Cerebellar cortex (tissue), 1 donor: ENCODE measurements around the gene DLG2.
A peak's percentile ranks its signal among the peaks of the same experiment; 100 is the strongest.
"Not testable (repeated sequence)": the region's sequence is repeated elsewhere in the genome, so short reads cannot be mapped to it uniquely, and the experiment has no call there.

Experiments
- DNase-seq: peaks from one replicate; pipeline ENCODE4 v3.0.0-alpha.2; 2015; ENCODE audit warnings: low spot score

DLG2 gene

DNA sequence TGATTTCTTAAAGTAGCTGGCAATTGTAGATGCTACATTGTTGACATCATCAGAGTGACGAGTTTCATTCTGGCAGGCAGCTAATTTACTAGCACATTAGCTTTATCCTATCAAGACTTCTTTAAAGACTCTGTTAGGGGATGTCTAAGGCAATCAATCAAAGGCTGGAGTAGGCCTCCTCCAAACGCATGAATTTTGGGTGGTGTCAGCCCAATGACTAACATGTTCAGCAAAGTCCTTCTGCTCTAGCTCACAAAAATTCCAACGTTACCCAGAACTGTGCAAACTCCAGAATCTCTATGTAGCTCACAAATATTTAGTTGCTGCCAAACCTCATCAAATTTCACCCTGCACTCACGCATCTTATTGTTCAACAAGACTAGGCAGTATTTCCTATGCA lies 395.6 kb downstream of the DLG2 start:
- no peak for DNase-seq

DNA sequence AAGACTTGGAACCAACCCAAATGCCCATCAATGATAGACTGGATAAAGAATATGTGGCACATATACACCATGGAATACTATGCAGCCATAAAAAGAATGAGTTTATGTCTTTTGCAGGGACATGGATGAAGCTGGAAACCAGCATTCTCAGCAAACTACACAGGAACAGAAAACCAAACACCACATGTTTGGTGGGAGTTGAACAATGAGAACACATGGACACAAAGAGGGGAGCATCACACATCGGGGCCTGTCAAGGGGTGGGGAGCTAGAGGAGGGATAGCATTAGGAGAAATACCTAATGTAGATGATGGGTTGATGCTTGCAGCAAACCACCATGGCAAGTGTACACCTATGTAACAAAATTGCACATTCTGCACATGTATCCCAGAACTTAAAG lies 397.4 kb downstream of the DLG2 start:
- DNase-seq, result not testable (repeated sequence)

GRCh38 chr11:85196968-85197367 lies 430.2 kb downstream of the DLG2 start:
- no peak for DNase-seq

GRCh38 chr11:85195934-85196333 lies 431.2 kb downstream of the DLG2 start:
- DNase-seq, result no peak

DNA sequence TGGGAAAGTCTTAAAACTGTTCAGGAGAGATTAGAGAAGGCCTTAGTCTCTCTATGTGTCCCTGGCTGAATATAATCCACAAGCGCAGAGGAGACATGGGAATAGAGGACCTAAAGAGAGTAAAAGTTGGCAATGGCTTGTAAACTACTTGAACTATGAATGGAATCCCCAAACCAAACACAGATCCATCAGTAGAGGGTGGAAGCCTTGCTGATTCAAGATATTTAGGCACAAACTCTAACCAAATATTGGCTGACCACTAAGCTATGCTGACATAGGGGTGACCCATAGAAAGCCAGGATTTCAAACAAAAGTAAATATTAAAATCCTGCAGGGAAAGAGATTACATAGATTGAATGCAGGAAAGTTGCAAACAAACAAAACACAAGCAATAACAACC lies 439.2 kb downstream of the DLG2 start:
- no peak for DNase-seq

GRCh38 chr11:85184721-85185120 lies 442.4 kb downstream of the DLG2 start:
- no peak for DNase-seq

DNA sequence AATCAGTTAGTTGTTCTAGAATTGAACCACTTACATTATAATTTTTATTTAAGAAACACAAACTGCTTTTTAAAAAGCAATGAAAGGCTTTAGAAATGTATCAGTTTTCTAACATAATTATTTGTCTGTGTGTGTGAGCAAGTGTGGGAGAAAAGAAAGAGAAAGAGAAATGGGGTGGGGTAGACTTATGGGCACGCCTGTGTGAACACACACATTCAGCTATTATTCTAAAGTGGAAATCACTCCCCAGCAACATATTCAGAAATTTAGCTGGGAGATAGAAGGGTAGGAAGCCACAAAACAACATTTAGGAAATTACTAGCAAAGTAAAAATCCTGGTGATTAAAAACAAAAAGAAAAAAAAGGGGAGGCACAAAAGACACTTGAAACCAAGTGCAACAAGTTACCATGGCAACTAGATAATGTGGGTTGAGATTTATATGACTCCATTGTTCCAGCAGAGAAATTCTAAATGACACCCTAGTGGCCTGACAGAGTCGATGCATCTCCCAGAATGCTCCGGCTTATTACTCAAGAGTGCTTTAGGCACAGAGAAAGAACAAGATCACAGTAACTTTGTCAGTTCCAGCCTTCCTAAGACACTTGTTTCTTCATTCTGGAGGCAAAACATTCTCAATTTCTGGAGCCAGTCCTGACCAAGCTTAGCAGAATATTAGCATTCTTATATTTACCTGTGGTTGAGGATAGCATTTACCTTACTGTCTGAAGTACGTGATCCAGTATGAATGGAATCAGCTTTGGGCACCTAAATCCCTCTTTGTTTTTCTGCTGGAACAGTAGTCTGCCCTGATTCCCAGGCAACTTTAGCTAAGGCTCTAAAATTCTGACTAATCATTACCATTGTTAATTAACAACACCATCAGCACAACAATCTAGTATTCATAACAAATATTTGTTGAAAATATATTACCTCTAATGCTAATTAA lies 444.4 kb downstream of the DLG2 start:
- peak; percentile 20 for DNase-seq

GRCh38 chr11:85180528-85180927 lies 446.6 kb downstream of the DLG2 start:
- DNase-seq, result peak; percentile 9

DNA sequence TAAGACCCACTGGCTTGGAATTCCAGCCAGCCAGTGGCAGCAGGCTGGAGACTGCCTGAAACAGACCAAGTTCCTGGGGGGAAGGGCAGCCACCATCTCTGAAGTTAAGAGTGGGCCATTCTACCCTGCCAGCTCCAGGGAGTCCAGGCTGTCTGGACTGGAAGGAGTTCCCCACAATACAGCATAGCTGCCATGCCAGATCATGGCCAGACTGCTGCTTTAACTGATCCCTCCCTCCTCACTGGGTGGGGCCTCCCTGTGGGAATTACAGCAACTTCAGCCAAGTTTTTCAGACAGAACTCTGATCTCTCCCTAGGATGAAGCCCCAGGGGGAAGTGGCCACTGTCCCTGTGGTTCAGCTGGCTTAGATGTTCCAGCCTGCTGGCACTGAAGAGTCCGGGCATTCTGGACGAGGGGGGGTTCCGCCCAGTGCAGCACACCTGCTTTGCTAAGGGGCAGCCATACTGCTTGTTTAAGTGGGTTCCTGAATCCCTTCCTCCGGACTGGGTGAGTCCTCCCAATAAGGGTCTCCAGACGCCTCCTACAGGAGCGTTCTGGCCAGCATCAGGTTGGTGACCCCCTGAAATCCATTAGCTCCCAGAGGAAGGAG lies 455.4 kb downstream of the DLG2 start:
- no peak for DNase-seq

- DNase-seq, result no peak
Measured at GRCh38 chr11:85170184-85170583, 457.0 kb downstream of the DLG2 start.

DNA sequence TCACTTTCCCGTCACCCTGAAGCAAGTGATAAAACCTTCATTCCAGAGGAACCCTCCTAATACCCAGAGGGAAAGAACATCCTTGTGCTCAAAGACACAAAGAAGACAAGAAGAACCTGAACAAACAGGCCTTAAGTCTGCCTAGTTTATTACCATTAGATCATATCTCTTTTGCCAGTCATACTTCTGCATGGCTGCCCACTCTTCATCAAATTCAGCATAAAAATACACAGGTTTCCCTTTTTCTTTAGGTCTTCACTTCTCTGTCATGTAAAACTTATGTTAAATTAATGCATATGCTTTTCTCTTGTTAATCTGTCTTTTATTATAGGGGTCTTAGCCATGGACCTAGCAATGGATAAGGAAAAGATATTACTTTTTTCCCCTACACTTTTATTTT lies 459.7 kb downstream of the DLG2 start:
- DNase-seq, result no peak

GRCh38 chr11:85167038-85167437 lies 460.1 kb downstream of the DLG2 start:
- no peak for DNase-seq

- DNase-seq, result no peak
Measured at GRCh38 chr11:85165819-85166218, 461.3 kb downstream of the DLG2 start.

- DNase-seq, result no peak
Measured at GRCh38 chr11:85164743-85165142, 462.4 kb downstream of the DLG2 start.

- DNase-seq, result no peak
Measured at GRCh38 chr11:85154294-85154693, 472.9 kb downstream of the DLG2 start.

GRCh38 chr11:85137597-85137996 lies 489.5 kb downstream of the DLG2 start:
- peak; percentile 55 for DNase-seq

DNA sequence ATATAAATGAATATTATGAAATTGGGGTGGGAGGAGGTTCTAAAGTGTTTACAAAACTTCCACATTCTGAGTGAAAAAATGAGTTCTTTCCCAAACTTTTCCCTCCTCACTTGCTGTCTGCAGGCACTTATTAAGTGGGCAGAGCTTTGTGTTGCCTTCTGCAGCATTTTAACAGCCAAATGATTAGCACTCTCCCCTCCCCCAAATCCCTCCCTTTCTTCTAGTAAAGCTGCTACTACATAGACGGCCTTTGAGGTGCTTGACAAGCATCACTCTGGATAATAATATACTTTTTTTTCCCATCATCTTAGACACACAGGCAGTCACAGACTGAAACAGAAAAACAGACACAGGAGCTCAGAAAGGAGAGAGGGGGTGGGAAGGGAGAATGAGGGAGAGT lies 493.5 kb downstream of the DLG2 start:
- peak; percentile 21 for DNase-seq

- DNase-seq, result peak; percentile 55
Measured at GRCh38 chr11:85132851-85133585, 494.1 kb downstream of the DLG2 start.

- DNase-seq, result no peak
Measured at GRCh38 chr11:85127349-85127748, 499.8 kb downstream of the DLG2 start.

DNA sequence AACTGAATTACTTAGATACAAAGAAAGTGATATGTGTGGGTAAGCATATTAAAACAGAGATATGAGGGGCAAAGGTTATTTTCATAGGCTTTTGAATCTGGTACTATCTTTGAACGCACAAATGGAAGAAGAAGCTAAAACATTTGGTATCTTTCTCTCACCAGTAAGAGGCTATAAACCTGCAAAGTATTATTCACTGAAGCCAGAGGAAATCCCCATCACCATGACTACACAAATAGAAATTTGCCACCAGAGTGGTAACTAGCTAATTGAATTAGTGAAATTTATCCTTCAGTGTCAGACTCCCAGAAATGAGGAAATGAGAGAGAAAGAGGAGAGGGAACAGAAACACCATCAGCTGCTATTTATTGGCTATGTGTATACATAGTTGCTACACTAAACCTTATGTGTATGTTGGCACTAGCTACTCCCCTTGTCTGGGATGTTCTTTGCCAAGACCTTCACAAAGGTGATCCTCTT lies 503.4 kb downstream of the DLG2 start:
- DNase-seq, result no peak

GRCh38 chr11:85118151-85118550 lies 509.0 kb downstream of the DLG2 start:
- no peak for DNase-seq

GRCh38 chr11:85115798-85116197 lies 511.3 kb downstream of the DLG2 start:
- no peak for DNase-seq

- no peak for DNase-seq
Measured at GRCh38 chr11:85114786-85115185, 512.4 kb downstream of the DLG2 start.
